ENCODE measurements around the gene SVOPL. TPM values are rescaled to one million over a fixed set of nuclear protein-coding genes. Genes with fewer than 3 reads are reported as not detected.

The SVOPL gene
- total RNA-seq, 1 experiment from 2014 or later, result not detected

GRCh38 chr7:138662076-138662990, 38.8 kb downstream of the SVOPL start (continued):
- no peak for TF ChIP-seq CTCF (IDR thresholded peaks at IDR 0.05 in 2 of 3, conservative IDR thresholded peaks at IDR 0.05 in 1 of 3; ENCODE audit: borderline replicate concordance in 1 of 3, insufficient read depth in 1 of 3, low read depth in 2 of 3, low read length in 2 of 3)
- TF ChIP-seq FOSL1 (IDR thresholded peaks at IDR 0.05; ENCODE audit: low read depth), result no peak
- TF ChIP-seq YY1 (IDR thresholded peaks at IDR 0.05; ENCODE audit: extremely low read depth, insufficient replicate concordance, low read depth, low read length), result no peak
- TF ChIP-seq TCF7L2 (IDR thresholded peaks at IDR 0.05; ENCODE audit: borderline replicate concordance, extremely low read depth, insufficient read depth, insufficient read length), result no peak

- Histone ChIP-seq H3K27ac (ENCODE audit: low read depth, low read length) (no peak overlapping the region), H3K9ac (ENCODE audit: low read length) (no peak overlapping the region), H3K4me2 (ENCODE audit: low read length) (no peak overlapping the region), H3K36me3 (ENCODE audit: control insufficient read depth in 1 of 2, insufficient read depth in 2 of 2, low read length in 2 of 2) (no peaks in the 10 kb centered on the region), H3K9me2 (ENCODE audit: insufficient read depth) (no peaks in the 10 kb centered on the region), H4K20me1 (ENCODE audit: insufficient read depth) (no peaks in the 10 kb centered on the region), H3K27me3 (ENCODE audit: insufficient read depth, low read length) (no peaks in the 10 kb centered on the region), H3K9me3 (ENCODE audit: control insufficient read depth in 1 of 2, insufficient read depth in 1 of 2, low read depth in 1 of 2, low read length in 2 of 2) (no peaks in the 10 kb centered on the region), H2AFZ (ENCODE audit: low read depth, low read length, poor library complexity, severe bottlenecking) (no peak overlapping the region), H3K4me1 (ENCODE audit: control insufficient read depth in 1 of 2, insufficient read depth in 2 of 2, low read length in 2 of 2) (no peaks in the 10 kb centered on the region), H3K79me2 (ENCODE audit: insufficient read depth, low read length) (no peaks in the 10 kb centered on the region), H3K4me3 (replicated peaks in 1 of 2; ENCODE audit: low read depth in 1 of 2, low read length in 2 of 2) (no peak overlapping the region)
- POLR2A ChIA-PET, result no interaction called here
- CTCF ChIA-PET, result no interaction called here
- intact Hi-C loops (cut with micrococcal nuclease), result no loop called here
- BruUV-seq (replicated peaks), result no TSS peak
- ATAC-seq (no peak), DNase-seq (ENCODE audit: low read depth, low spot score) (no peak)
- no peak for TF ChIP-seq MAX (IDR thresholded peaks at IDR 0.05)
- no peak for TF ChIP-seq EZH2 (IDR thresholded peaks at IDR 0.05)
- no peak for TF ChIP-seq POLR2A (IDR thresholded peaks at IDR 0.05; ENCODE audit: borderline replicate concordance, extremely low read depth, insufficient read depth, insufficient read length)
- TF ChIP-seq CBX3 (IDR thresholded peaks at IDR 0.05; ENCODE audit: low read depth), result no peak
- no peak for TF ChIP-seq SP1 (IDR thresholded peaks at IDR 0.05; ENCODE audit: low read depth)
- no peak for TF ChIP-seq SRF (IDR thresholded peaks at IDR 0.05; ENCODE audit: low read depth)
- TF ChIP-seq ATF3 (IDR thresholded peaks at IDR 0.05), result no peak
- no peak for TF ChIP-seq FOSL1 (IDR thresholded peaks at IDR 0.05; ENCODE audit: low read depth)
- TF ChIP-seq TCF7L2 (IDR thresholded peaks at IDR 0.05; ENCODE audit: borderline replicate concordance, extremely low read depth, insufficient read depth, insufficient read length), result no peak
- no peak for TF ChIP-seq REST (IDR thresholded peaks at IDR 0.05; ENCODE audit: low read depth)
- TF ChIP-seq ZFX (IDR thresholded peaks at IDR 0.05), result no peak
- RAD21 ChIA-PET (ENCODE audit: low non-redundant PET in 1 of 2, low total read pairs in 2 of 2, uncharacterized antibody in 2 of 2, unreplicated experiment in 2 of 2), result no interaction called here
Measured at GRCh38 chr7:138661069-138661635, 40.0 kb downstream of the SVOPL start.

Data from HCT116 (cell line).